Activated effector memory CD4-positive, alpha-beta T cell treated with anti-CD3 and anti-CD28 coated beads, Interleukin-2, amount 50 U/mL, for 16 hours (primary cell): ENCODE results near the gene FANCE.

Experiments
- DNase-seq: peaks from one replicate; pipeline ENCODE4 v3.0.0-alpha.2; 2020

The FANCE gene, protein sequence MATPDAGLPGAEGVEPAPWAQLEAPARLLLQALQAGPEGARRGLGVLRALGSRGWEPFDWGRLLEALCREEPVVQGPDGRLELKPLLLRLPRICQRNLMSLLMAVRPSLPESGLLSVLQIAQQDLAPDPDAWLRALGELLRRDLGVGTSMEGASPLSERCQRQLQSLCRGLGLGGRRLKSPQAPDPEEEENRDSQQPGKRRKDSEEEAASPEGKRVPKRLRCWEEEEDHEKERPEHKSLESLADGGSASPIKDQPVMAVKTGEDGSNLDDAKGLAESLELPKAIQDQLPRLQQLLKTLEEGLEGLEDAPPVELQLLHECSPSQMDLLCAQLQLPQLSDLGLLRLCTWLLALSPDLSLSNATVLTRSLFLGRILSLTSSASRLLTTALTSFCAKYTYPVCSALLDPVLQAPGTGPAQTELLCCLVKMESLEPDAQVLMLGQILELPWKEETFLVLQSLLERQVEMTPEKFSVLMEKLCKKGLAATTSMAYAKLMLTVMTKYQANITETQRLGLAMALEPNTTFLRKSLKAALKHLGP

DNA sequence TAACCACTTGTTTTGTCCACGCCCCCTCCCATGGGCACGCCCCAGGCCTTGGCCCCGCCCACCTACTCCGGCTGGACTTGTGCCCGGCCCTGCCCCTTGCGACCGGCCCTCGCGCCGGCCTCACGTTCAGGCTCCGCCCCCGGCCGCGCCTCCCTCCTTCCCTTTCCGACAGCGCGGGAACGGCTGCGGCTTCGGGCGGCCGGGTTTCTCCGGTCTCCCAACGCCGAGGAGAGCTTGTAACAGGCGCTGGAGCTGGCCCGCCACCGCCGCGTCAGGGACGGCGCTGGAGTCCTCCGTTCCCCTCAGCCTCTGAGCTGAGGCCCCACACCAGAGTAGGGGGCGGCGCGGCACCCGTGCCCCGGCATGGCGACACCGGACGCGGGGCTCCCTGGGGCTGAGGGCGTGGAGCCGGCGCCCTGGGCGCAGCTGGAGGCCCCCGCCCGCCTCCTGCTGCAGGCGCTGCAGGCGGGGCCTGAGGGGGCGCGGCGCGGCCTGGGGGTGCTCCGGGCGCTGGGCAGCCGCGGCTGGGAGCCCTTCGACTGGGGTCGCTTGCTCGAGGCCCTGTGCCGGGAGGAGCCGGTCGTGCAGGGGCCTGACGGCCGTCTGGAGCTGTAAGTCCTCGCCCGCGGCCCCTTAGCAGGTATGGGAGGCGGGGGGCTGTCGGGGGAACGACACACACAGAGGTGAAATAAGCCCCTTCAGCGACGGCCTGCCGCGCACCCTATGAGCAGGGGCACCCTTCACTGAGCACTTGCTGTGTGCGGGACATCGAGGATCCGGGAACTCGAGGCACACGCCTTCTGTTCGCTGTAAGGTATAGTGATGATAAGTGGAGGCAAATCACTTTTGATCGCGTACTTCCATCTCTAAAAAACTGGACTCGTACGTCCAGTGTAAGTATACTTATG lies at the start of gene FANCE:
Gene FANCE, plus strand, starts transcription at position 156 of the 908 bp plus-strand sequence. Its CDS starts 208 bp downstream, at position 364.
- peak; percentile 97 for DNase-seq

DNA sequence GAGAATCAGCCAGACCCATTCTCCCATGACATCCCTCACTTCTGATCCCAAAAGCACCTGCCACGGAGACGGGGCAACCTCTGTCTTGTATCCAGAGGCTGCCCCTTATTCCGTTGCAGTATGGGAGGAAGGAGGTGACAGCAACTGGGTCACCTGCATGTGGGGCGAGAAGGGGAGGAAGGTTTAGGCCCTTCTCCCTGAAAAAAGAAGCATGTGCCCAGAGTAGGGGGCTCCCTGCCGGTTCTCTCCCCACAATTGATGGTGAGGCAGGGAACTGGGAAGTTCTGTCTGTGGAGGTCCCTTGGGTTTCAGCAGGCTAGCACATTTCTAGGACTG lies 49.3 kb upstream of the FANCE start:
- no peak for DNase-seq

DNA sequence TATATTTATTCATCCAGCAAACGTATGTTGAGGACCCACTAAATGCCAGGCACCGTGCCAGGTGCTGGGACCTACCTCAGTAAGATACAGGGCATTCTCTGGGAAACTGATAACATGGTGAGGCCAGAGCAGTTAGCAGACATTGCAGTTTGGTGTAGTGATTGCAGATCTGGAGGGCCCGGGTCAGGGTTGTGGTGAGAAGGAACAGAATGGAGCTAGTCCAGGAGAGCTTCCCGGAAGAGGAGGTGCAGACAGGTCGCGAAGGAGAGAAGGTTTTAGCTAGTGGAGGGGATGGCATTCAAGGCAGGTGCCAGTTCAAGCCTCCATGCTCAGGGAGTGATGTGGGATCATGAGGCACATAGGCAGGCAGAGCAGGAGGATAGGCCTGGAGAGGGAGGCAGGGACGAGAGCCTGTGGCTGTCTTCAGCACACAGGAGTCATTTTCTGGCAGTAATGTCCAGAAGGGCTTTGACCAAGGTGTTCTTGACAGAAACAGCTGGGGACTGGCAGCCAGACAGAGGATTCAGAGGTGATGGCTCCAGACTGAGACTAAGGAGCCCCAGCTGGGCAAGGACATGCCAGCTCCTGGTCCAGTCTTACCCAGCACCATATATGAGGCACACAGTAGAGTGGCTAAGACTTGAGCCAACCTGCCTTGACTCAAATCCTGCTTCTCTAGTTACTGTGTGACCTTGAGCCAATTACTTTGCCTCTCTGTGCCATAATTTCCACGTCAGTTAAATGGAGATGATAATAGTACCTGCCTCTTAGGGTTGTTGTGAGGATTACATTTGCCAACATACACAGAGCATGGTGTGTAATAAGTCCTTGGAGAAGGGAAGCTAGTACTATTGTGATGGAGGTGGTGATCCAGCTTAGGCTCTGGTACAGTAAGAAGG lies 48.3 kb upstream of the FANCE start:
- no peak for DNase-seq

DNA sequence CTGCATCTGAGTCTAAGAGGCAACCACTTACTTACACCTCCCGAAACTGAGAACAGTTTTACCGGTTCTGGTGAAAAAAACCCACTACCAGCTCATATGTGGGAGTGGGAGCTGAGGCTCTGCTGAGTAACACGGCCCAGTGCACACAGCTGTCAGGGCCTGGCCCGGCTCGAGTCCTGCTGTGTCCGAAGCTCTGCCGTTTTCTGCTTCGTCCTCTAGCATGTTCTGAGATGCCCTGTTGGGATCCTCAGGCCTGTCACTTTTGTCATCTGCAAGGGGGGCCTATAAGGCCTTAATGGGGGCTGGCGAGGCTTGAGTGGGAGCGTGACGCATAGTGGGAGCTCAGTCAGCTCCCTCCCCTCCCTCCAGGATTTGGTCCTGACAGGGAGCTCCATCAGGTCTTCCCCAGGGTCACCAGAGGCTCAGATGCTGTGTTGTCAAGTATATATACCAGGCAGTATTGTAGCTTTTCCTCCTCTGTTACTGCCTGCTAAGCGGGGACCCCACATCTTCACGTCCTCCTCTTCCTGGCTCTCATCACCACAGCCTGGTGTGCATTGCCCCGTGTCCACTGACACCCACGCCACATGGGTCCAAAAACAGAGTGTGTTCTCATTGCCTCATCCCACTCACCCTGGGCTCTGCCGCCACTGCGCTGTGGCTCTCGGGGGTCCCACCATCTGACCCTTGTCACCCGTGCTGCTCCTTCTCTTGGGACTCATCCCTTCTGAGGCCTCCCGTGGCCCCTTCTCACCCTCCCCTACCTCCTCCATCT lies 45.2 kb upstream of the FANCE start:
- DNase-seq, result no peak

DNA sequence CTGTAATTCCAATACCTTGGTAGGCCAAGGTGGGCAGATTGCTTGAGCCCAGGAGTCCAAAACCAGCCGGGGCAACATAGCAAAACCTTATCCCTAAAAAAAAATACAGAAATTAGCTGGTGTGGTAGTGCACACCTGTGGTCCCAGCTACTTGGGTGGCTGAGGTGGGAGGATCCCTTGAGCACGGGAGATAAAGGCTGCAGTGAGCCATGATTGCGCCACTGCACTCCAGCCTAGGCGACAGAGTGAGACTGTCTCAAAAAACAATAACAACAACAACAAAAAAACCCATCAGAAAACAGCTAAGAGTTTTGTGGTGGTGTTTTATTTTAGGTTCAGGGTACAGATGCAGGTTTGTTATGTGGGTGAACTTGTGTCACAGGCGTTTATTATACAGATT lies 42.9 kb upstream of the FANCE start:
- DNase-seq, result no peak

DNA sequence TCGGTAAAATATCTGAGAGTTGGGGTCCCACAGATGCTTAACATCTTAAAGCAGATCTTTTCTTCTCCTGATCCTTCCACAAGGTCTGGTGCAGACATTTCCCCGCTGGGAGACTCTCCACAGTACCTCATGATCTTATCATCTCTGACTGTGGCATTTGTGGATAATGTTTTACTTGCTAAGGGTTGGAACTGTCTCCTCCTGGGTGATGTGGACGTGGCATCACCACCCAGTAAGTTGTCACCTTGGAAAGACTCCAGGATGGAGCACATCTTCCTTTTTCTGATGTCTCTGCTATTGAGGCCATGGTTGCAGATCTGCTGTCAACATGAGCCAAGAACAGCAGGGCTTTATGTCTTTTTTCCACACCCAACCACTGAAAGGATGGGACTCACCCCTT lies 42.0 kb upstream of the FANCE start:
- DNase-seq, result no peak

DNA sequence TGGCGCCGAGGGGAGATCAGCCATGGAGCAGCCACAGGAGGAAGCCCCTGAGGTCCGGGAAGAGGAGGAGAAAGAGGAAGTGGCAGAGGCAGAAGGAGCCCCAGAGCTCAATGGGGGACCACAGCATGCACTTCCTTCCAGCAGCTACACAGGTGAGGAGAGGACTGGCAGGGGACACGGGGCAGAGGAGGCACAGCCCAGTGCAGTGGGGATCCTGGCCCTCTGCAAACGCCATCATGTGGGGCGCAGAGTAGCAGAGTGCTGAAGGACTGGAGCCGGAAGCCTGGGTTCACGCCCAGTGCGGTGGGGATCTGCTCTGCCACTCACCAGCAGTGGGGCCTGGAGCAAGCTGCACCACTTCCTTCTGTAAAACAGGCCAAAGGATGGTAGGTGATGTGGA lies 41.1 kb upstream of the FANCE start:
- DNase-seq, result no peak

DNA sequence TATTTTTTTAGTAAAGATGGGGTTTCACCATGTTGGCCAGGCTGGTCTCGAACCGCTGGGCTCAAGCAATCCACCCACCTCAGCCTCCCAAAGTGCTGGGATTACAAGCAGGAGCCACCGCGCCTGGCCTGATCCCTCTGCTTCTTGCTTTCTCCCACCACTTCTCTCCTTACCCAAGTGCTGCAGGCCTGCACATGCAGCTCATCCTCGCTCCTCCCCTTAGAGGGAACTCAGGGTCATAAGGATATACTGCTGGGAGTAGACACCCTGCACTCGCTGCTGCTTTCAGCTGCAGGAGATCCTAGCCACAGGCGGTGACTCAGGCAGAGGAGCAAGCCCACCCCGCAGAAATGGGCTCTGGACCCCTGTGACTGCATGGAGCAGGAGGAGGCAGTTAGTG lies 40.0 kb upstream of the FANCE start:
- DNase-seq, result no peak

DNA sequence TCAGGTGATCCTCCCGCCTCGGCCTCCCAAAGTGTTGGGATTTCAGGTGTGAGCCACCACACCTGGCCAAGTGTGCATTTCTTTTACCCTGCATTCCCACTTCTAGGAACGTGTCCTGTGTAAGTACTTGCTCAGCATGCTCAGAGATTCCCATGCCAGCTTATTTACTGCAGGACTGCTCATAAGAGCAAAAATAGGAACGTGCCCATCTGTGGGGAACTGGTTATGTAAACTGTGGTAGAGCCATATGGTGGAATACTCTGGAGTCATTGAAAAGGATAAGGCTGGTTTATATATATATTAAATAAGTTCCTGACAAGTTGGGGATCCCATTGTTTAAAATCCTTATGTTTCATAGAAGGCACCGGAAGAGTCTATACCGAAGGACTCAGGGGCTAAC lies 38.2 kb upstream of the FANCE start:
- no peak for DNase-seq

DNA sequence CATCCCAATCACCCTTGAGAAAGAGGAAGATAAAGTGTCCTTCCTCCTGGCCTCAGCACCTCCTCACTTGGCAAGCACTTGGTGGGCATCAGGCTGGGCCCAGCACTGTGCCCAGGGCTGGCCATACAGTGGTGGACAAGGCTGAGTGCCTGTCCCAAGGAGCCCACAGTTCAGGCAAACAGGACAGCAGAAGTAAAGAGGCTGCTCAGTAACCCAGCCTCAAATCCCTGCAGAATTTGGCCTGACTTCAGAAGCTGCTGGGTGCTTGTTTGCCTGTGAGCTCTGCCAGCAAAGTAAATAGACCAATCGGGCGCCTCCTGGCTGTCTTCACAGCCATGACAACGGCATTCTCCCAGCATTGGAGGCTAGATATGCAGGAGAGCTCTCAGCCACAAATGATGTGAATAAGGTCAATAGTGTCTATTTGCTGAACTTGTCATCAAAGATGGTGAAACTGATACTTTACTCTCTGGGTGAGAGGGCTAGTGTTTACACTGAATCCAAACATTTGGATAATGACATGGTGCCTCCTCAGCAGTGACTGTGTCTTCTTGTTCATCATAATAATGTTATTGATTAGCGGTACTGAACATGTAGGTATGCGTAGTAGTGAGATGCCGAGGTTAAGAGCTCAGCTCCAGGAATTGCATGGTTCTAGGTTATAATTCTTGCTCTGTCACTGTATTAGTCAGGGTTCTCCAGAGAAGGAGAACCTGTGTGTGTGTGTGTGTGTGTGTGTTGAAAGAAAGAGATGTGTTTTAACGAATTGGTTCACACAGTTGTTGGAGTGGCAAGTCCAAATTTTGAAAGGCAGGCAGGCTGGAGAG lies 36.9 kb upstream of the FANCE start:
- DNase-seq, result peak; percentile 72

DNA sequence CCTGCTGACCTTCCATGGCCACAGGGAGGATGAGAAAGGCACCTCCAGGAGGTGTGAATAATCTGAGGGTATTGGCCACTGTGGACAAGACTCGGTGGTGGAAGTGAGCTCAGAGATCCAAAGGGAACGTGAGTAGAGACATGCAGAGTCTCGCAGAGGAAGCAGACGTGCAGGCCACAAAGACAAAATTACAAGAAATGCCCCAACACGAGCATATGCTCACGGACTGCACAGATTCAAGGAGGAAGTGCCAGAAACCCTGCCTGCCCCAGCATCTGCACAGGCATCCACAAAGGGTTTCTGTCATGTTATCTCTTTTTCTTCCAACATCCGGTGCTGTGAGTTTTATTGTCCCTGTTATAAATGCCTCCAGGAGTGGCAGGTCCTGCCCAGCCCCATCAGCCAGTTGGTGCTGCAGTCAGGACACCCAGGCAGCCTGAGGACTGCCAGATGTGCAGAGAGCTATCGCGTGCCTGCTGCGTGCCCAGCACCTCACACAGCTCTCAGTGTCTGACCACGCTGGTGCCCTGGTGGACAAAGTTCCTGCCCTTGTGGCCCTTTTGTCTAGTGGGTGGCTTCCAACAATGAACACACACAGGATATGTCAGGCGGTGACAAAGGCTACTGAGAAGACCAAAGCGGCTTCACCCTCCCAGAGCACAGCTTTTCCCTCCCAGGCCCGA lies 34.0 kb upstream of the FANCE start:
- no peak for DNase-seq

DNA sequence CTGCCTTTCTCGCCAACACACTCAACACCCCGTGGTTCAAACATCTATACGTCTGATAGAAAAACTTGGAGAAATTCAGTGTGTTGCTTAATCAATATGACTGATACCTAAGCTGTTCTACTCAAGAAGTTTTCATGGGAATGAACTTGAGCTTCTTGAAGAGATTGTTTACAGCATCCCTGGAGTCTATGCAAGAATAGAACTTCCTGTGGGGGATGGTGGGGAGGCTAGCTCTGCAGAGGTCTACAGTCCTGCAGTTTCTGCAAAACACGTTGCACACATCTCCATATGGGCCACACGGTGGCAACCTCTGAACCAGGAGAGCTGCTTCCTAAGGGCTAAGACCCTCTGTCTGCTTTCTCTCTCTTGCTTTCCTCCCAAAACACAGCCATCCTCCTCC lies 32.7 kb upstream of the FANCE start:
- DNase-seq, result no peak

DNA sequence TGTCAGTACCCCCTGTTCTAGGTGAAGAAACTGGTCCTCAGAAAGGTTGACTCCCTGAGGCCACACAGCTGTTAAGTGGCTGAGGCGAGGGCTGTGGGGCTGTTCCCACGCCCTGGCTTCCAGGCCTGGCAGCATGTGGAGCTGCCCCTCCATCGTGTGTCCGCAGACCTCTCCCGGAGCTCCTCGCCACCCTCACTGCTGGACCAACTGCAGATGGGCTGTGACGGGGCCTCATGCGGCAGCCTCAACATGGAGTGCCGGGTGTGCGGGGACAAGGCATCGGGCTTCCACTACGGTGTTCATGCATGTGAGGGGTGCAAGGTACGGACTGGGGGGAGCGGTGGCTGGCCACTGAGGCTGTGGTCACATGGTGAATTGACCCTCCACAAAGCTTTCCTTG lies 32.2 kb upstream of the FANCE start:
- no peak for DNase-seq

DNA sequence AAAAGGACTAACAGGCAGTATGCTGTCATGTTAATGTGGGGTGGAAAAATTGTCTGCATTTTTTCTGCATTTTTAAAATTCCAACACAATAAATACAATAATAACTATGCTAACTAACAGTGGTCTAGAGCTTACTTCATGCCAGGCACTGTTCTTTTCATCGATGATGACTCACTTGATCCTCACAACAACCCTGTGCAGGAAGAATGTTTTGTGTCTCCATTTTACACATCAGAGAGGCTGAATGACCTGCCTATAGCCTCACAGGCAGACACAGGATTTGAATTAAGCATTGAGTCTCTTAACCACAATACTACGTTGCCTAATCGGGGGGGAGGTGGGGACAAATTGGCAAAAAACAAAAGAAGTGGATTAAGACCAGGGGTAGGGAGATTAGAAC lies 26.9 kb upstream of the FANCE start:
- DNase-seq, result no peak

DNA sequence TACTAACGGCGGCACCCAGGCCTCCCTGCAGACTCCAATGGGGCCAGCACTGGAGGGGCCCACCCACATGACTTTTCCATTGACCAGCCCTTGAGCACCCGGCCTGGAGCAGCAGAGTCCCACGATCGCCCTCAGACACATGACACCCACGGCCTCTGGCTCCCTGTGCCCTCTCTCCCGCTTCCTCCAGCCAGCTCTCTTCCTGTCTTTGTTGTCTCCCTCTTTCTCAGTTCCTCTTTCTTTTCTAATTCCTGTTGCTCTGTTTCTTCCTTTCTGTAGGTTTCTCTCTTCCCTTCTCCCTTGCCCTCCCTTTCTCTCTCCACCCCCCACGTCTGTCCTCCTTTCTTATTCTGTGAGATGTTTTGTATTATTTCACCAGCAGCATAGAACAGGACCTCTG lies 26.1 kb upstream of the FANCE start:
- no peak for DNase-seq

DNA sequence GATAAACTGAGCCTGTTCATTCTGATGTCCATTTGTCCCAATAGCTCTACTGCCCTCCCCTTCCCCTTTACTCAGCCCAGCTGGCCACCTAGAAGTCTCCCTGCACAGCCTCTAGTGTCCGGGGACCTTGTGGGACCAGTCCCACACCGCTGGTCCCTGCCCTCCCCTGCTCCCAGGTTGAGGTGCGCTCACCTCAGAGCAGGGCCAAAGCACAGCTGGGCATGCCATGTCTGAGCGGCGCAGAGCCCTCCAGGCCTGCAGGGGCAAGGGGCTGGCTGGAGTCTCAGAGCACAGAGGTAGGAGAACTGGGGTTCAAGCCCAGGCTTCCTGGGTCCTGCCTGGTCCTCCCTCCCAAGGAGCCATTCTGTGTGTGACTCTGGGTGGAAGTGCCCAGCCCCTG lies 24.7 kb upstream of the FANCE start:
- no peak for DNase-seq

DNA sequence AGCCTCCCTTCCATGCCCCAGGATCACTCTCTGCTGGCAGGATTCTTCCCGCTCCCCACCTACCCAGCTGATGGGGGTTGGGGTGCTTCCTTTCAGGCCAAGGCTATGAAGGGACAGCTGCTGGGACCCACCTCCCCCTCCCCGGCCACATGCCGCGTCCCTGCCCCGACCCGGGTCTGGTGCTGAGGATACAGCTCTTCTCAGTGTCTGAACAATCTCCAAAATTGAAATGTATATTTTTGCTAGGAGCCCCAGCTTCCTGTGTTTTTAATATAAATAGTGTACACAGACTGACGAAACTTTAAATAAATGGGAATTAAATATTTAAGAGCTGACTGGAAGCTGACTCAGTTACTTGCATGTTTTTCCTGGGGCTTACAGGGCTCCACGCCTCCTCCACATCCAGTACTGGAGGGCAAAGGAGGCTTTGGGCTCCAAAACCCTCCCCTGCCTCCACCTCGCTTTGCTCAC lies 24.3 kb upstream of the FANCE start:
- DNase-seq, result no peak

DNA sequence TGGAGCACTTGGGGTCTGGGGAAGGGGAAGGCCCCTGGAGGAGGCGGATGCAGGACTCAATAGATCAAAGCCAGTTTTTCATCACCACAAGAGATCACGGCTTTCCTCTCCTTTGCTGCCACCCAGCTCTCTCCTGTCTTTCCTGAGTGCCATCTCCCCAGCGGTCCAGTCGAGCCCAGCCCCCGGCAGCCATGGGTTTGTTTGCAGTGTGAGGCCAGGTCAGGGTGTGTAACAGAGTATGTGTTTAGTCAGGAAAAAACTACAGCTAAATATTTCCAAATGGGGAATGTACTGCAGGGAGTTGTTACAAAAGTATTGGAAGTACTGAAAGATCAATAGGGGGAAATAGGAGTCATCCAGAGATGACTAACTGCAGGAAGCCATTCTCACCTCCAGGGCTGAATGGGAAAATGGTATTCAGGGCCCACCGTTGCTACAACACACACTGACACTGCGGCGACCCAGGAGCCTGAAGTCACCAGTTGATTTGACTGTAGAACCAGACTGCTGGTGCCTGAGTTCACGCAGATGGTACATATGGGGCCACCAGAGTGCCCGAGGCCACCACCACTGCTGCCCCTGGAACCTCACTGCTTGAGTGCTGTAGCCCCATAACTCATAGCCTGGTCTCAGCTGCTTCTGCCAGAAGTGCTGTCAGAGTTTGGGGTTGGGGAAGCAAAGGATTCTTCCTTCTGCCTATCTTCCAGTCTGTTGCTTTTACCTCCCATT lies 23.6 kb upstream of the FANCE start:
- no peak for DNase-seq

DNA sequence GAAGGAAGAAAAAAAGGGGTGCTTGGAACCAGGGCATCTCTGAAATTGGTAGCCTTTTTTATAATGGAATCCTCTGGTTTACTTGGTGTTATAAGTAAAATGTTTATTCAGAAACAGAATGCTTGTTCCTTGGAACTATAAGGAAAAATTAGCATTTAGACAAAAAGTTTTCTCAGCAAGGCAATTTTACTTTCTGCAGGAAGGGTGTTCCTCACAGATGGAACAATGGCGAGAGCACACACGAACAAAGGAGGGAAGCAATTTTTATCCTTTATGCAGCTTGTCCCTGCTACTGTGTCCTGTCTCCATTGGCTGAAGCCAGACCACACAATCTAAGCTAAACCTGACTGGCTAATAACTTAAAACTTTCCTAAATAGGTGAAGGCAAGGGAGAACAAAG lies 22.7 kb upstream of the FANCE start:
- DNase-seq, result no peak

DNA sequence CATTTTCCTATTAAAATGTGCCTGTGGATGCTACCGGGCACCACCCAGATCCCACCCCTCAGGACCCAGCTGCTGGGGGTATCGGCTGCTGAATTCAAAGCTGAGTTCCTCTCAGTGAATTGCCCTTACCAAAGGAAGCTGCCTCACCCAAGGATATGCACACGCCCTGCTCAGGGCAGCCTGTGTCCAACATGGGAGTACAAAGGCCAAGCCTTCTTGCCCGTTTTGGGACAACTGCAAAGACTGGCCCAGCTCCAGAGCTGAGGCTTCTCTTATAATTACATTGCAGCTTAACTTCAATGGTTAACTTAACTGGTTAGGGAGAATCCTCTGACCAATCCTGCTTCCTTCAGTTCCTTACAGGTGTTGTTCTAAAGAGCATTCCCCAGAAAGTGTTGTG lies 19.8 kb upstream of the FANCE start:
- no peak for DNase-seq
